Cardiac muscle cell (in vitro differentiated cells and primary cell): ENCODE results near the gene SLC29A2. TPM values are rescaled to one million over a fixed set of nuclear protein-coding genes. Genes with fewer than 3 reads are reported as not detected.
A peak's percentile ranks its signal among the peaks of the same experiment; 100 is the strongest.

Experiments used
- DNase-seq, 2 donors: peaks; one replicate each; pipeline versions ENCODE4 v3.0.0 to v3.0.0-alpha.2; 2010 to 2017; ENCODE audit warnings: low read depth in 1 of 2, low spot score in 1 of 2
- H3K27ac ChIP-seq: fragments of 200-600 bp; sonication (generic); 2 replicates; pipeline ENCODE4 v1.5.1; 2016
- H3K27me3 ChIP-seq: fragments of 200-600 bp; sonication (generic); 2 replicates; pipeline ENCODE4 v1.6.0; 2016; ENCODE audit warnings: control low read depth
- H3K36me3 ChIP-seq: fragments of 200-600 bp; sonication (generic); 2 replicates; pipeline ENCODE4 v1.5.1; 2016; ENCODE audit warnings: control low read depth
- H3K4me1 ChIP-seq: fragments of 200-600 bp; sonication (generic); 2 replicates; pipeline ENCODE4 v1.8.1; 2017; ENCODE audit warnings: low read depth, mild to moderate bottlenecking, mixed run types
- H3K4me3 ChIP-seq: fragments of 200-600 bp; sonication (generic); 2 replicates; pipeline ENCODE4 v1.5.1; 2016; ENCODE audit warnings: mild to moderate bottlenecking
- H3K9me3 ChIP-seq: fragments of 200-600 bp; sonication (generic); 2 replicates; pipeline ENCODE4 v1.5.1; 2017; ENCODE audit warnings: low read depth, mild to moderate bottlenecking, control low read depth
- polyA plus RNA-seq: library from polyadenylated mRNA; unstranded; fragments of >200 nt; fragmentation: Nextera tagmentation; extraction: Ambion mirVana; gene quantifications from 2 replicates; pipeline ENCODE4 v1.2.1, GENCODE V29; 2016
- total RNA-seq: library from RNA; depleted of rRNA; stranded (reverse); fragments of >200 nt; gene quantifications from 2 replicates; pipeline ENCODE4 v1.2.3, GENCODE V29; 2016
- TF ChIP-seq, protein P1 (sequence below): IDR thresholded peaks from 2 replicates; pipeline ENCODE4 v1.5.1; 2012; ENCODE audit warnings: low read depth, mild to moderate bottlenecking, low read length

Gene SLC29A2
- total and polyA plus RNA-seq, 2 experiments from 2014 or later: 36.8 to 50.2 TPM

DNA sequence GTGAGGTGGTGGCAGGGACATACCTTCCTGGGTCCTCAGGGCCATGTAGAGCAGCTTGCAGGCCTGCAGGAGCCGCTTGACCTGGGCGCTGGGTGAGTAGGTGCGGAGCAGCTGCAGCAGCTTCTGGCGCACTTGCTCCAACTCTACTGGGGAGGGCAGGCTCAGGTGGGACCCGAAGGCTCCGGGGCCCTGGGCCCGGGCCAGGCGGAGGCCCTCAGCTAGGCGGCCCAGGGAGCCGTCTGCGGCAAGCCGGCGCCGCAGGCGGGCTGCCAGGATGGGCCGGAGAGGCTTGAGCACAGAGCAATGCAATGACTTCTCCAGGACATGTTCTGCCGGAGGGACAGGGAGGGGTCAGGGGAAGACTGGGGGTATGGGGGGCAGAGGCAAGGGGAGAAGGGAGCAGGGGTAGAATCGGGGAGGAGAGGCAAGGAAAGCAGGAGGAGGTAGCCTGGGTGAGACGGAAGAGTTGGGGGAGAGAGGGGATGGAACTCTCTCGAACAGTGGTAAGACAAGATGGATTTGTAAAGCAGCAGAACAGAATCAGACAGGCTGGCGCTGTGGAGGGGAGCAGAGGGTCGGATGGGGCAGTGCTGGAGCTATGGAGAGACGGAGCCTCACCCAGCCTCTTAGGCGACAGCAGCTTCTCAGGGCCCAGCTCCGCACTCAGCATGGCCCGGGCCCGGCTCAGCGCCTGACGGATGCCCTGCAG lies 37.5 kb downstream of the SLC29A2 start:
- no peak overlapping the region for H3K27ac ChIP-seq
- no peaks in the 10 kb centered on the region for H3K36me3 ChIP-seq
- no peaks in the 10 kb centered on the region for H3K27me3 ChIP-seq
- no peak overlapping the region for H3K4me3 ChIP-seq
- peaks cover 10% of the 10 kb centered on the region for H3K4me1 ChIP-seq
- TF ChIP-seq, protein P1, sequence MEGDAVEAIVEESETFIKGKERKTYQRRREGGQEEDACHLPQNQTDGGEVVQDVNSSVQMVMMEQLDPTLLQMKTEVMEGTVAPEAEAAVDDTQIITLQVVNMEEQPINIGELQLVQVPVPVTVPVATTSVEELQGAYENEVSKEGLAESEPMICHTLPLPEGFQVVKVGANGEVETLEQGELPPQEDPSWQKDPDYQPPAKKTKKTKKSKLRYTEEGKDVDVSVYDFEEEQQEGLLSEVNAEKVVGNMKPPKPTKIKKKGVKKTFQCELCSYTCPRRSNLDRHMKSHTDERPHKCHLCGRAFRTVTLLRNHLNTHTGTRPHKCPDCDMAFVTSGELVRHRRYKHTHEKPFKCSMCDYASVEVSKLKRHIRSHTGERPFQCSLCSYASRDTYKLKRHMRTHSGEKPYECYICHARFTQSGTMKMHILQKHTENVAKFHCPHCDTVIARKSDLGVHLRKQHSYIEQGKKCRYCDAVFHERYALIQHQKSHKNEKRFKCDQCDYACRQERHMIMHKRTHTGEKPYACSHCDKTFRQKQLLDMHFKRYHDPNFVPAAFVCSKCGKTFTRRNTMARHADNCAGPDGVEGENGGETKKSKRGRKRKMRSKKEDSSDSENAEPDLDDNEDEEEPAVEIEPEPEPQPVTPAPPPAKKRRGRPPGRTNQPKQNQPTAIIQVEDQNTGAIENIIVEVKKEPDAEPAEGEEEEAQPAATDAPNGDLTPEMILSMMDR: no peak
- no peaks in the 10 kb centered on the region for H3K9me3 ChIP-seq
- no peak for DNase-seq

DNA sequence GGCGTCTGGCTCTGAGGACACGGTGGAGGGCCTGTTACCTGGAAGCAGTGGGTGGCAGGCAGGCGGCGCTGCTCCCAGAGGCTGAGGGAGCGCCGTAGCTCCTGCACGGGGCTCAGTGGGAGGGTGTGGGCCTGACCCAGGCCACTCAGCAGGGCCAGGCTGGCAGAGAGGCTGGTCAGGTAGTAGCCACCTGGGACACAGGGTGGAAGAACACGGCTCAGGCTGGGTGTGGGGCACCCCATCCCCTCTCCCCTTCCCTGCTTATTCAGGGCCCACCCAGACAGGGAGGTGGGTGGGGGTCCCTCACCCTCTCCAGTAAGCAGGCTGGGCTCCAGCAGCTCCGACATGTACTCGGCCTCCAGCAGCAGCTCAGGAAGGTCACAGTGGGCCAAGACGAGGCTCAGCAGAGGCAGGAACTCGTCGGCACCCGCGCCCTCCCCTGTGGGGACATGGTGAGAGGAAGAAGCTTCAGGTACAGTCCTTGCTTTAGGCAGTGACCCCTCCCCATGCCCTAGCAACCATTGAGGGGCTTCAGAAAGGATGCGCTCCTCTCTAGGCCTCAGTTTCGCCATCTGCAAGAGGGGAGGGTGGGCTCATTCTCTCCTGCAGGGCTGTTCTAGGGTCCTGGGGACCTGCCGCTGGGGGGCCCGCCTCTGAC lies 38.2 kb downstream of the SLC29A2 start:
- no peaks in the 10 kb centered on the region for H3K27me3 ChIP-seq
- H3K27ac ChIP-seq: no peak overlapping the region
- H3K9me3 ChIP-seq: no peaks in the 10 kb centered on the region
- DNase-seq: no peak
- H3K4me3 ChIP-seq: no peak overlapping the region
- TF ChIP-seq, protein P1: no peak
- peaks cover 15% of the 10 kb centered on the region for H3K4me1 ChIP-seq
- H3K36me3 ChIP-seq: no peaks in the 10 kb centered on the region

DNA sequence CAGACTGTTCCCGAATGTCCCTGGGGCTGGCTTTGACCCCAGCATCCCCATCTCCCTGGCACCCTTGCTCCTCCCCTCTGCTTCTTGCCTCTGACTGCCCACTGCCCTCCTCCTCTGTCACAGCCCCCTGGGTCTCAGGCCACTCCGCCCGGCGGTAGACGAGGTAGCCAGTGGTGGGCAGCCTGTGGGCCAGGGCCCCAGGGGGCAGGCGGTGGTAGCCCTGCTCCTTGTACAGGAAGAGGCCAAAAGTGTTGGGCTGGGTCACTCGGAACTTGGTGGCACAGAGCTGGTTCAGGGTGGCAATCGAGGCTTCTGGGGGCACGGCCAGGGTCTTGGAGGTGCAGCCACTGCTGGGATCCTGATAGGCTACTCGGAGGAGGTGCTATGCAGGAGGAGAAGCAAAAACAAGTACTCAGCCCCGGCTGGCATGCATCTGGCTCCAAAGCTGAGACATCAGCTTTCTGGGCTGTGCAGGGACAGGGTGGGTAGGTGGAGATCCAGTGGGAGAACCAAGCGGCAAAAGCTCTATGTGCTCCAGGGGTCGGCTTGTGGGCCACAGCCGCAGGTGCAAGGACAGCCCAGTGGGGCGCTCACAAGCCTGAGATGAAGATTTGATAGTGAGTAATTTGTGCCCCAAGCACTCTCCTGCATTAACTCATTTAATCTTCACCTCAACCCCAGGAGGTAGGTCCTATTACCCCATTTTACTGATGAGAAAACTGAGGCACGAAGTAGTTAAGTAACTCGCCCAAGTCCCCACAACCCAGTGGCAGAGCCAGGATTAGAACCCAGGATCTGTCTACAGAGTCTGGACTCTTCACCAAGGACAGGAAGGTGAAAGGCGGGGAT lies 39.0 kb downstream of the SLC29A2 start:
- H3K36me3 ChIP-seq: no peaks in the 10 kb centered on the region
- no peak for DNase-seq
- no peaks in the 10 kb centered on the region for H3K9me3 ChIP-seq
- peaks cover 15% of the 10 kb centered on the region for H3K4me1 ChIP-seq
- H3K27me3 ChIP-seq: no peaks in the 10 kb centered on the region
- H3K4me3 ChIP-seq: no peak overlapping the region
- TF ChIP-seq, protein P1: no peak
- H3K27ac ChIP-seq: peak overlapping the region; percentile 71

DNA sequence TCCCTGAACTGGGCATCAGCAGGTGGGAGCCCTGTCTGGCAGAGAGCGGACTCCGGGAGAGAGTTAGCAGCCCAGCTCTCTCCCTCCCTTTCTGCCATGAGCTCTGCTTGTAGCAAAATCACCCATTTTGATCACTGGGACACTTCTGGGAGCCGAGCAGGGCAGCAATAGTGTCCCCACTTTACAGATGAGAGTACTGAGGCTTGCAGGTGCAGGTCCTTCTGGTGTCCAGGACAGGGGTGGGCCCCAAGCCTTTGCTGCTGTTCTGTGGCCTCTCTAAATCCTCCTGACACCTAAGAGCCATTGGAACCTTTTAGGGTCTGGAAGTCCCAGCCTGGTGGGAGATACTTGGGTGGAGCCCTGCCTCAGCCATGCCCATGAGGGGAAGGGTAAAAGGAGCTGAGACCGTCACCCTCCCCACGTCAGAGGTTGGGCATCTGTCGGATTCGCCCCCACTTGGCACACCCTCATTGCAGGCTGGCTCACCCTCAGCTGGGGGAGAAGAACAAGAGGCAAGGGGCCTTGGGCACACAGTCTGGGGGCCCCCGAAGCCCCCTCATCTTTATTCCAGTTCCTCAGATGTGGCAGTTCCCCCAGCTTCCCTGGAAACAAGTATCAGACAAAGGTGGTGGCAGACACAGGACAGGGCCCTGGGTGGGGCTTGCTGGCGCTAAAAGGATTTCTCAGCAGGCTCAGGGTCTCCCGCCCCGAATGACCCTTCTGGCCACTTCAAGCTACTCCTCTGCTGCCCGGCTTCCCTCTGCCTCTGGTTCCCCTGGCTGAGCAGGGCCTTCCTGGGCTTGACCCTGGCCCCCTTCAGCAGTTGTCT lies 39.8 kb downstream of the SLC29A2 start:
- Histone ChIP-seq H3K4me3 (no peak overlapping the region), H3K27me3 (no peaks in the 10 kb centered on the region), H3K36me3 (no peaks in the 10 kb centered on the region), H3K4me1 (peaks cover 17% of the 10 kb centered on the region), H3K27ac (peak overlapping the region; percentile 71), H3K9me3 (no peaks in the 10 kb centered on the region)
- peak in 1 of 2 donors; percentile 69 for DNase-seq
- TF ChIP-seq, protein P1: no peak

DNA sequence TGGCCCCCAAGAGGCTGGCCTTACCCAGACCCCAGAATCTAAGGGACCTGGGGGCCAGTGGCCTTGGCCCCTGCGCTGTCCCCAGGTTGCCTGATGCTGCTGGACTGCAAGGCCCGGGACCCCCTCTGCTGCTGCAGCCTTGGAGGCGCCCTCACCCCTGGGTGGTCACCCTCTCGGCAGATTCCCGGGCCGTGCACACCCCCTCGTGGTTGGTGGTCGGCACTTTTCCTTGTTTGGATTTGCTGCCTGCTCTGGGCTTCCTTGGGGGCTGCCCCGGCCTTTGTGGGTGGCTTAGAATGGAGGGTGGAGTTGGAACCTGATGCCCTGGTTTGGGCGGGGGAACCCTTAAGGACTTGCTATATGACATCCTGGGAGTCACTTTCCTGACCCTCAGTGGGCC lies 40.6 kb downstream of the SLC29A2 start:
- no peaks in the 10 kb centered on the region for H3K36me3 ChIP-seq
- TF ChIP-seq, protein P1: no peak
- H3K4me1 ChIP-seq: peaks cover 24% of the 10 kb centered on the region
- no peak overlapping the region for H3K4me3 ChIP-seq
- no peak for DNase-seq
- H3K27ac ChIP-seq: no peak overlapping the region
- no peaks in the 10 kb centered on the region for H3K9me3 ChIP-seq
- H3K27me3 ChIP-seq: no peaks in the 10 kb centered on the region
